ENCODE data around the gene UNG. TPM values are rescaled to one million over a fixed set of nuclear protein-coding genes. Genes with fewer than 3 reads are reported as not detected.

The UNG gene
- total RNA-seq, 1 donor from 2014 or later, result 13.3 TPM

DNA sequence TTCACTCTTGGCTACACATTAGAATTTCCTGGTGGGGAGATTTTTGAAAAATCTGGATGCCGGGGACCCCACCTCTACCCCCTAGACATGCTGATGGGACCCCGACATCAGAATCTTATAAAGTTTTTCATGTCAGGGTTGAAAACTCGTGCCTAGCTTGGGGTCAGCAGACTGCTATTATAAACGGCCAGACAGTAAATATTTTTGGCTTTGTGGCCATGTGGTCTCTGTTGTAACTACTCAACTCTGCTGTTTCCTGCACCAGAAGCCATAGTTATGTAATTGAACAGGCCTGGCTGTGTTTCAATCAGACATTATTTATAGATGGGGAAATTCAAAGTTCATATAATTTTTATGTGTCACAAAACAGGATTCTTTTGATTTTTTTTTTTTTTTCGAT, 60.6 kb downstream of the UNG start:
- Mint-ChIP-seq H3K27ac (no peak overlapping the region), H3K9me3 (no peaks in the 10 kb centered on the region), H3K36me3 (ENCODE audit: low read depth) (no peaks in the 10 kb centered on the region), H3K27me3 (no peaks in the 10 kb centered on the region), H3K4me1 (peaks cover 24% of the 10 kb centered on the region), H3K4me3 (no peak overlapping the region)
- CTCF ChIA-PET, result no interaction called here
- intact Hi-C loops (cut with micrococcal nuclease), result loop anchor here (5.0 to 10.0 kb wide), 2 partner anchors 106 to 557 kb away; partner anchors contain the start of genes FAM222A and USP30
- DNase-seq (no peak), ATAC-seq (ENCODE audit: low read depth) (no peak)
- TF ChIP-seq, protein P1, sequence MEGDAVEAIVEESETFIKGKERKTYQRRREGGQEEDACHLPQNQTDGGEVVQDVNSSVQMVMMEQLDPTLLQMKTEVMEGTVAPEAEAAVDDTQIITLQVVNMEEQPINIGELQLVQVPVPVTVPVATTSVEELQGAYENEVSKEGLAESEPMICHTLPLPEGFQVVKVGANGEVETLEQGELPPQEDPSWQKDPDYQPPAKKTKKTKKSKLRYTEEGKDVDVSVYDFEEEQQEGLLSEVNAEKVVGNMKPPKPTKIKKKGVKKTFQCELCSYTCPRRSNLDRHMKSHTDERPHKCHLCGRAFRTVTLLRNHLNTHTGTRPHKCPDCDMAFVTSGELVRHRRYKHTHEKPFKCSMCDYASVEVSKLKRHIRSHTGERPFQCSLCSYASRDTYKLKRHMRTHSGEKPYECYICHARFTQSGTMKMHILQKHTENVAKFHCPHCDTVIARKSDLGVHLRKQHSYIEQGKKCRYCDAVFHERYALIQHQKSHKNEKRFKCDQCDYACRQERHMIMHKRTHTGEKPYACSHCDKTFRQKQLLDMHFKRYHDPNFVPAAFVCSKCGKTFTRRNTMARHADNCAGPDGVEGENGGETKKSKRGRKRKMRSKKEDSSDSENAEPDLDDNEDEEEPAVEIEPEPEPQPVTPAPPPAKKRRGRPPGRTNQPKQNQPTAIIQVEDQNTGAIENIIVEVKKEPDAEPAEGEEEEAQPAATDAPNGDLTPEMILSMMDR (IDR thresholded peaks at IDR 0.05), result no peak
- POLR2A ChIA-PET, result no interaction called here

DNA sequence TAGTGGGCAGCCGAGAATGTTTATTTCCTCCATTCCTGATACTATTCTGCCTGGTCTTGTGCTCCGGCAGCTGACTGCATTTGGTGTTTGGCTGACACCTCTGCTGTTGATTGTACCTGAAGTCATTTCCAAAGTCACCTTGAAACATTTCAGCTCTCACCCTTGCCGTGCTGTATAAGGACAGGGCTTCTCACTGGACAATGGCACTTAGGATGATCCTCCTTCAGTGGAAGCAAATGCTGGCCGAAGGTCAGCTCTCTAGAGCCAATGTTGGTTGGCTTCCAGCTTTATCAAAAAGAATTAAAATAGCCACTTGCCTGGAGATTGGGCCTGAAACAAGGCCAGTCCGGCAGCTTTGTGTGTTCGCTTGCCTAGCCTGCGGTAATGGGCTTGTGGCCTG, 63.0 kb downstream of the UNG start:
- no peak for ATAC-seq (ENCODE audit: low read depth)

More for the DNA sequence above, 63.0 kb downstream of the UNG start:
- Mint-ChIP-seq H3K36me3 (ENCODE audit: low read depth) (peaks cover 3% of the 10 kb centered on the region), H3K27me3 (no peaks in the 10 kb centered on the region), H3K4me1 (peaks cover 11% of the 10 kb centered on the region), H3K4me3 (no peak overlapping the region), H3K9me3 (no peaks in the 10 kb centered on the region), H3K27ac (no peak overlapping the region)
- POLR2A ChIA-PET, result no interaction called here
- CTCF ChIA-PET, result no interaction called here
- TF ChIP-seq, protein P1 (IDR thresholded peaks at IDR 0.05), result no peak
- intact Hi-C loops (cut with micrococcal nuclease), result no loop called here
- DNase-seq, result no peak

Other genes starting within 250 kb of the UNG start
- gene SSH1, start 240.0 kb upstream of the UNG start, total RNA-seq, result 19.8 and 21.4 TPM in 2 replicates
- not detected in 2 replicates for gene DAO, start 217.5 kb upstream of the UNG start, total RNA-seq
- gene SVOP, start 76.5 kb upstream of the UNG start, total RNA-seq, result not detected in 2 replicates
- 17.4 and 17.7 TPM in 2 replicates for gene USP30, start 45.0 kb upstream of the UNG start, total RNA-seq
- 21.3 and 24.1 TPM in 2 replicates for gene ALKBH2, start 4.1 kb upstream of the UNG start, total RNA-seq
- 5.0 and 6.3 TPM in 2 replicates for gene ACACB, start 19.0 kb downstream of the UNG start, total RNA-seq
- gene FOXN4, start 211.7 kb downstream of the UNG start, total RNA-seq, result not detected in 2 replicates

All from activated B cell treated with CpG ODN at 0.5 μM for 24 hours (primary cell).